Measurements from ENCODE around the gene YY1.

YY1 gene

GRCh38 chr14:100292301-100292775 lies 53.4 kb downstream of the YY1 start:
- H3K27ac ChIP-seq (ENCODE audit: low read depth, low read length, poor library complexity, severe bottlenecking) = no peak overlapping the region
- no peaks in the 10 kb centered on the region for H3F3A ChIP-seq (ENCODE audit: insufficient read depth, low read length)
- no peaks in the 10 kb centered on the region for H3K79me2 ChIP-seq (ENCODE audit: insufficient read depth, low read length)
- H2AFZ ChIP-seq (ENCODE audit: low read length) = no peak overlapping the region
- no peak overlapping the region for H3K9ac ChIP-seq (ENCODE audit: low read length)
- peaks cover 7% of the 10 kb centered on the region for H3K4me1 ChIP-seq (ENCODE audit: insufficient read depth, low read length, severe bottlenecking)
- no peaks in the 10 kb centered on the region for H3K36me3 ChIP-seq (ENCODE audit: insufficient read depth, low read length)
- H3K27me3 ChIP-seq (ENCODE audit: insufficient read depth, low read length) = no peaks in the 10 kb centered on the region
- no peak for TF ChIP-seq CTCF (IDR thresholded peaks at IDR 0.05; ENCODE audit: low read length)
- no peak for TF ChIP-seq EZH2 (IDR thresholded peaks at IDR 0.05; ENCODE audit: borderline replicate concordance, low read length)
- H4K20me1 ChIP-seq (ENCODE audit: insufficient read depth, low read length) = no peaks in the 10 kb centered on the region
- no peak overlapping the region for H3K4me3 ChIP-seq (ENCODE audit: low read depth, low read length, poor library complexity, severe bottlenecking)
- no peak overlapping the region for H3K4me2 ChIP-seq (ENCODE audit: low read length)
- H3K9me3 ChIP-seq (ENCODE audit: low read length) = no peaks in the 10 kb centered on the region
- H3K9me2 ChIP-seq (ENCODE audit: low read depth, low read length) = no peaks in the 10 kb centered on the region

- Histone ChIP-seq H3K79me2 (ENCODE audit: insufficient read depth, low read length) (no peaks in the 10 kb centered on the region), H3K9me2 (ENCODE audit: low read depth, low read length) (no peaks in the 10 kb centered on the region), H2AFZ (ENCODE audit: low read length) (no peak overlapping the region), H3K9me3 (ENCODE audit: low read length) (no peaks in the 10 kb centered on the region), H3K9ac (ENCODE audit: low read length) (no peak overlapping the region), H3K4me1 (ENCODE audit: insufficient read depth, low read length, severe bottlenecking) (peaks cover 12% of the 10 kb centered on the region), H3K4me3 (ENCODE audit: low read depth, low read length, poor library complexity, severe bottlenecking) (no peak overlapping the region), H4K20me1 (ENCODE audit: insufficient read depth, low read length) (no peaks in the 10 kb centered on the region), H3K4me2 (ENCODE audit: low read length) (no peak overlapping the region), H3K27me3 (ENCODE audit: insufficient read depth, low read length) (no peaks in the 10 kb centered on the region), H3K27ac (ENCODE audit: low read depth, low read length, poor library complexity, severe bottlenecking) (no peak overlapping the region), H3F3A (ENCODE audit: insufficient read depth, low read length) (no peaks in the 10 kb centered on the region), H3K36me3 (ENCODE audit: insufficient read depth, low read length) (no peaks in the 10 kb centered on the region)
- no peak for TF ChIP-seq CTCF (IDR thresholded peaks at IDR 0.05; ENCODE audit: low read length)
Observed at GRCh38 chr14:100292776-100293461, 54.0 kb downstream of the YY1 start.

- Histone ChIP-seq H3K9me3 (ENCODE audit: low read length) (no peaks in the 10 kb centered on the region), H3K27me3 (ENCODE audit: insufficient read depth, low read length) (no peaks in the 10 kb centered on the region), H3K4me3 (ENCODE audit: low read depth, low read length, poor library complexity, severe bottlenecking) (no peak overlapping the region), H3K27ac (ENCODE audit: low read depth, low read length, poor library complexity, severe bottlenecking) (no peak overlapping the region), H3F3A (ENCODE audit: insufficient read depth, low read length) (no peaks in the 10 kb centered on the region), H3K9me2 (ENCODE audit: low read depth, low read length) (no peaks in the 10 kb centered on the region), H2AFZ (ENCODE audit: low read length) (no peak overlapping the region), H3K36me3 (ENCODE audit: insufficient read depth, low read length) (no peaks in the 10 kb centered on the region), H4K20me1 (ENCODE audit: insufficient read depth, low read length) (no peaks in the 10 kb centered on the region), H3K9ac (ENCODE audit: low read length) (no peak overlapping the region), H3K4me1 (ENCODE audit: insufficient read depth, low read length, severe bottlenecking) (peaks cover 14% of the 10 kb centered on the region), H3K79me2 (ENCODE audit: insufficient read depth, low read length) (no peaks in the 10 kb centered on the region), H3K4me2 (ENCODE audit: low read length) (no peak overlapping the region)
- TF ChIP-seq EZH2 (IDR thresholded peaks at IDR 0.05; ENCODE audit: borderline replicate concordance, low read length) (no peak), CTCF (IDR thresholded peaks at IDR 0.05; ENCODE audit: low read length) (no peak)
Observed at GRCh38 chr14:100293497-100294212, 54.7 kb downstream of the YY1 start.
